ENCODE data around the gene CDC42EP4.

DNA sequence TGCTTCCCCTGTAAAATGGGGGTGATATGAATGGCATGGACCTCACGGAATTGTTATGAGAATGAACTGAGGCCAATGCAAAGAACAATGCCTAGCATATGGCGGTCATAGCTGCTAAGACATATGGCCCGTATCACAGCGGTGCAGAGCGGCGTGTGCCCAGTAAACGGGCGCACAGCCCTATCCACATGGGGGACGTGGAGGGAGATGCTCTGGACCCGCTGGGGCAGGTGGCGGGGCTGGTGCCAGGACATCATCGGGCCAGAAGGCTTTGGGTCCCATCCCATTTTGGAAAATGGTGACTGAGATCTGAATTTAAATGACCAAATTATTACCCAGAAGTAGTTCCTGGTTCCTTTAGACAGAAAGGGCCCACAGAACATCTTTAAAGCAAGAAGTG, 31.6 kb downstream of the CDC42EP4 start:
- TF ChIP-seq BHLHE40 (IDR thresholded peaks at IDR 0.05; ENCODE audit: borderline replicate concordance): no peak
- no peak for TF ChIP-seq SP1 (IDR thresholded peaks at IDR 0.05)
- no peak for TF ChIP-seq FOXA1 (IDR thresholded peaks at IDR 0.05)
- TF ChIP-seq ELF4 (IDR thresholded peaks at IDR 0.05): no peak
- TF ChIP-seq NFRKB (IDR thresholded peaks at IDR 0.05): no peak
- TF ChIP-seq CTBP1 (IDR thresholded peaks at IDR 0.05; ENCODE audit: borderline replicate concordance): no peak
- no peak for TF ChIP-seq FOXK2 (IDR thresholded peaks at IDR 0.05)
- no peak for TF ChIP-seq SUZ12 (IDR thresholded peaks at IDR 0.05)
- no peak for TF ChIP-seq TARDBP (IDR thresholded peaks at IDR 0.05)

Data from HEK293T (cell line).